ENCODE measurements around the gene LTA4H.
"Not testable (repeated sequence)": the region's sequence is repeated elsewhere in the genome, so short reads cannot be mapped to it uniquely, and the experiment has no call there.

Gene LTA4H

GRCh38 chr12:95988506-95989275 is 46.7 kb downstream of the LTA4H start:
- no peak for DNase-seq

GRCh38 chr12:95986635-95987570 is 48.5 kb downstream of the LTA4H start:
- no peak for DNase-seq

- no peak for DNase-seq
These were observed 50.7 kb downstream of the LTA4H start for GRCh38 chr12:95984682-95985081.

DNA sequence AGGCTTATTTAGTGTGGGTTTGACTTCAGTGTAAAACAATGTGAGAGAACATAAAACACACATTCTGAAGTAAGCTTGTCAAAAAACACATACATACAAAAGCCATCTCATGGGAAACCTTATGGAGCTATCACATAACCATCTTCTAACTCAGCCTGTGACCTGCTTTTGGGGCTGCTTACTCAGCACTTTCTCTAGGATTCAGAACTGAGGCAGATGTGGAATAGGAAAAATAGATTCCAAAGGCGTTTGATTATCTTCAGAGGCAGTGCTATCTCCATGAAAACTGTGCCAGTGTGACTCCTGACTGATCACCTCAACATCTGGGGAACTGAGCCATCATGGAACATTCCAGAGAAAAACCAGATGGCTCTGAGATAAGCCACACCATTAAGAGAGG is 52.8 kb downstream of the LTA4H start:
- no peak for DNase-seq

GRCh38 chr12:95980437-95980836 is 55.0 kb downstream of the LTA4H start:
- DNase-seq = no peak

- DNase-seq = no peak
These were observed 56.6 kb downstream of the LTA4H start for GRCh38 chr12:95978774-95979173.

DNA sequence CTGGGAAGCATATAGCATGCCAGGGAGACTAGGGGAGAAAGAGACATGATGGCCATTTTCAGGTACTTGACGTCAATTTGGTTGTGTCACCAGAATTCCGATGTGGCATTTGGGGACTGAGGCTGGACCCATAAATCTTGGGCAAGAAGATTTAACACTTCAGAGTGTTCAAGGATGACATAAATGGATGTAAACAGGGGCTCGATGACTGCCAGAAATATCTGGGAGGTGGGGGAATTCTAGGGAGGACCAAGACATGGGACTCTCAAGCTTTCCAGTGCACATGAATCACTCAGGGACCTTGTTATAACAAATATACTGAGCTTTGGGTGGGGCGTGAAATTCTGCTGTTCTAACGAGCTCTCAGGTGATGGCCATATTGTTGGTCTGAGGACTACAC is 57.0 kb downstream of the LTA4H start:
- no peak for DNase-seq

DNA sequence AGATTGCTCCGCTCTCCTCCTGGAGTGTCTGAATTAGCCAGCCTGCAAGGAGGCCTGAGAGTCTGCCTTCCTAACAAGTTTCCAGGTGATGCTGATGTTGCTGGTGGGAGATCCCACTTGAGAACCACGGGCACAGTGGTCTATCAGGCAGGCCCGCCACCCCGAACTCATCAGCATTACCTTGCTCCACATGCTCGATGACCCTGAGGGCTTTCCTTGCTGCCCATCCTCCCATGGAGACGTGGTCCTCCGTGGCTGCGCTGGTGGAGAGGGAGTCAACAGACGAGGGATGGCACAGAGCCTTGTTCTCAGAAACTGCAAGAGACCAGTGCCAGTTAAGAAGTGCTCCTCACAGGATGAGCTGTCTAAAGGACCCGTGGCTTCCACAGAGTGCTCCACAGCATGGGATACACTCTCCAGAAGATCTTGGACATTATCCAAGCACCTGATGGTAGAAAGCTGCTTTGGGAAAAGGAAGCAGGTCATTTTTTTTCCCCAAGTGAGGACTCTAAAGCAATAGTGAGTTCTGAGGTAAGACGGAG is 57.6 kb downstream of the LTA4H start:
- DNase-seq = no peak

- DNase-seq = peak; percentile 40
These were observed 59.0 kb downstream of the LTA4H start for GRCh38 chr12:95976416-95976832.

DNA sequence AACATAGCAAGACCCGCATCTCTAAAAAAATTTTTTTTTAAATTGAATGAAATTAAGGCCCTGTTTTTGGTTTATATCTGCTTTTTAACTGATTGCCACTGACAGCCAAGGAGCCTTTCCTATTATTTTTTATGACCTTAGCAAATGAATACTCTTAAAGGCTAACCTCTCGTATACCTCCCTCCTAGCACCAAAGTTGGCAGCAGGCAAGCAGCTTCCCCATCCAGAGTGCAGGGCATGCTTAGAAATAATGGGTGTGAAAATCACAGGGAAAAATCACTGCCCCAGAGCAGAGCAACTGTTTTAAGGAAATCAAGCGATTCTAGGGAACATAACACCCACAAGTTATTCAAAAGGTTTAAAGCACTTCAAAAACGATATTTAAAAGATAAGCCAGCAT is 59.9 kb downstream of the LTA4H start:
- no peak for DNase-seq

GRCh38 chr12:95974358-95974757 is 61.0 kb downstream of the LTA4H start:
- no peak for DNase-seq

DNA sequence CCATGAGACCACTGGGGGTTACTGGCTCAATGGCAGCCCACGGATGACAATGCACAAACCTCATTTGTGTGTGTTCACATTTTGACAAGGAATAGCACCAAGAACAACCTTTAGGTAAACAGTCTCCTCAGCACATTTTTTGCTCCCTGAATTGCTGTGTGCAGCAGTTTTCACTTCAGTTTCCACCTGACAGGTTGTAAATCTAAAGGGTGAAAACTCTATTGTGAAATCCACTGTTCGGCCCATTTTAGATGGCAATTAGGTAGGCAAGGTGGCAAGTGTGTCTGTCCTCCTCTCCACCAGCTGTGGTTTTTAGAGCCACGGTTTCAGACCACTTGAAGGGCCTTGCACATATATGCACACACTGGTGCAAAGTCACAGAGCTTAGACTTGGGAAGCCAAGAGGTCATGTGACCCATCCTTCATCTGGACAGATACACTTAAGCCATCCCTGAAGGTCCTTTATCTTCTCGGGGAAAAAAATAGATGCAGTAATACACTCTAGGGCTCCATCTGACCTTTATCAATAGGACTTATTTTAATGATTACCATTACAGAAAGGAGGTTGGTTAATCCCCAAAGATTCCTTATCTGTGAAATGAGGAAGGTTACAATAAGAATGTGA is 62.4 kb downstream of the LTA4H start:
- DNase-seq = no peak

DNA sequence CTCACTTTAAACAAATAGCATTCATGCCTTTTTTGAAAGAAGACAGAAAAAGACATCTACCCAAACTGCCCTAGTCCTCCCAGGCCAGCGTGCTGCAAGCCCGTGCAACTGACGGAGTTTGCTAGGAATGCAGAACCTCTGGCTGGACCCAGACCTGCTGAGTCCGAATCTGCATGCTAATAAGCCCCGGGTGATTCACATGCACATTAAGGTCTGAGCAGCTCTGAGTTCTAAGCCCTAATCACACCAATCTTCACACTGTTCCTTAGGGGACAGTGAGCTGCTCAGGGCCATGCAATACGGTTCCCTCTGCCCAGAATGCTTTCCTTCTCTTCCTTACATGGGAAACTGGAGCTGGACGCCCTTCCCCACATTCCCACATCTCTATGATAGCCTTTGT is 64.5 kb downstream of the LTA4H start:
- no peak for DNase-seq

GRCh38 chr12:95969116-95969515 is 66.3 kb downstream of the LTA4H start:
- DNase-seq = not testable (repeated sequence)

DNA sequence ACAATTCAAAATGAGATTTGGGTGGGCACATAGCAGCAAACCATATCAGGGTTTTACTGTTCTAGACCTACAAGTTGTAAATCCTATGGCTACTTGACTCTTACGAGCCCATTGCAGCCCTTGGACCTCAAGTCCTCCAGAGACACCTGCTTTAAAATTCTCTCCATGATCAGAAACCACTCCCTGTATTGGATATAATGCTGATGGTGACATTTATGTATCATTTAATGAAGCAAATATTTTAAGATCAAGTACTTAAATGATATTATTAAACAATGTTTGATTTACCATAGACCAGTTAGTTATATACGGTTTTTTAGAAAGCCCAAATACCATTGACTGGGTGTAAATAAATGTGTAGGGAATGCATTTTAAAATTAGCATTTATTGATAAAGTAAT is 68.1 kb downstream of the LTA4H start:
- no peak for DNase-seq

DNA sequence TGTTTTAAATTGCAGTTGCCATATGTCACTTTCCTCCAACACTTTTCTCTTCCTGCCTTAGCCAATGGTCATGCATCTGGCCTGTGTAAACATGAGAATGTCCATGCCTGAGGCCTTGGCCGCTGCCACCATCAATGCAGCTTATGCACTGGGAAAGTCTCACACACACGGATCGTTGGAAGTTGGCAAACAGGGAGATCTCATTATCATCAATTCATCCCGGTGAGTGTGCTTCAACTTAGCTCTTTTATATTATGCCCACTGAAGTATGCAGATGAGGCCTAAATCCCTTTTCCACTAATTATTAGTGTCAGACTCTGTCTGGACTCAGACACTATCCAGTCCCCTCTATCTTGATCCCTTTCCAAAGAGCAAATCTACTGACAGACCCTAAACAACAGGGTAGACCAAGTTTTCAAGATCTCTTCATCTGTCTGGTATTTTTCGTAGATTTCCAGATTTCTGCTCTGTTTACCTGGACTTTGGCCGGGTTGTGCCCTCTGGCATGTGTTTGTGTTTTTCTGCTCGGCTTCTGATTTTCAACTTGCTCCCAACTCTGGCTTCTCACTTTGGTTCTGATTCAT is 69.0 kb downstream of the LTA4H start:
- no peak for DNase-seq

GRCh38 chr12:95963096-95963495 is 72.3 kb downstream of the LTA4H start:
- DNase-seq = no peak

DNA sequence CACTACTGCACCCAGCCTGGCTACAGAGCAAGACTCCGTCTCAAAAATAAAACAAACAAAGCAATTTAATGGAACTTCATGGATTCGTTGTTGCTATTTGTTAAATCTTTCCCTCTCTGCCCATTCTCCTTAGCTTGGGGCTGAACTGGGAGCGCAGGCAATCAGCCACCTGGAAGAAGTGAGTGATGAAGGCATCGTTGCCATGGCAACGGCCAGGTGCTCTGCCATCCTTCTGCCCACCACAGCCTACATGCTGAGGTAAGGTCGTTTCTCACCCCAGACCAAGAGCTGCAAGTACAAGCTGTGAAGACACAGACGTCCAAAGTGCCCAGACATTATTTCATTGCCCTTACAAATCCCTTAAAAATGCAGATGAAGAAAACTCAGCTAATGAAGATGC is 73.2 kb downstream of the LTA4H start:
- no peak for DNase-seq

DNA sequence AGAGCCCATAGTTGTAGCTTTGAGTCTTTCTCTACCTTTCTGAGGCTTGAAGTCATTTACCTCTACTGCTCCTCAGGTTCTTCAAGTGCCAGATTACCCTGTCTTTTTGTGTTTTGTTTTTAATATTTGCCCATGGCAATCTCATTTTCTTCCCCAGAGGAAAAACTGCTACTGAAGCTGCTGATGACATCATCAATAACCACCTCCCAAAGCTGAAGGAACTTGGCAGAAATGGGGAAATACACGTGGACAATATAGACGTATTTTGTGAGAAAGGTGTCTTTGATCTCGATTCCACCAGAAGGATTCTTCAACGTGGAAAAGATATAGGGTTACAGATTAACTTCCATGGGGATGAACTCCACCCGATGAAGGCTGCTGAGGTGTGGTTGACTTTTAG is 75.1 kb downstream of the LTA4H start:
- DNase-seq = no peak

- DNase-seq = peak; percentile 21
These were observed 76.3 kb downstream of the LTA4H start for GRCh38 chr12:95959107-95959506.

- no peak for DNase-seq
These were observed 78.7 kb downstream of the LTA4H start for GRCh38 chr12:95956557-95957145.

DNA sequence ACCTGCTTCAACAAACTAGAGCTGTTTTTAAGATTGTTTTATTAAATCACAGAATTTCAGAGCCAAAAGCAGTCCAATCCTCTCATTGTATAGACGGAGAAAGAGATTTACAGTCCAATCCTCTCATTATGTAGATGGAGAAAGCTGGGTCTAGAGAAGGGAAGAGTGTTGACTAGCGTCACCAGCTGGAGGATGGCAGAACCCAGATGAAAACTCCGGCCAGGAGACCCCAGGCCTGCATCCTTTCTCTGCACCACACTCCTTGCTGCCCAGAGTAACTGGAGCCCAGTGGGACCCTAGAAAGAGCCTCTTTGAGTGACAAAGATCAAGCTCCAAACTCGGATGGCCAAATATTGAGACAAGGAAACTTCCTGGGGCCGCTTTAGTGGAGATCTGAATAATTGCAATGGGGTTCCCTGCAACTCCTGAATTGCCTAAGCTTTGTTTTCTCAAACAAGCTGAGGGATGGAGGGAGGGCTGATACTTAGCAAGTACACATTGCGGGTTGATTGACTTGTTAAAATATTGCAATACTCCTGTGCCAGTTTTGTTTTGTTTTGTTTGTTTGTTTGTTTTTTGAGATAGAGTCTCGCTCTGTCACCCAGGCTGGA is 79.7 kb downstream of the LTA4H start:
- DNase-seq = no peak
